Neuron (in vitro differentiated cells): ENCODE data around the gene CTXN1.

ENCODE experiments used
- H2AFZ ChIP-seq: one replicate; pipeline ENCODE4 v1.6.1; 2013; ENCODE audit warnings: low read depth, mild to moderate bottlenecking, inconsistent platforms, low read length, moderate library complexity
- H3K27me3 ChIP-seq: one replicate; pipeline ENCODE4 v1.6.1; 2013; ENCODE audit warnings: low read length; ENCODE audit not compliant: insufficient read depth
- H3K36me3 ChIP-seq: one replicate; pipeline ENCODE4 v1.6.1; 2013; ENCODE audit warnings: low read length; ENCODE audit not compliant: insufficient read depth
- H3K4me1 ChIP-seq: one replicate; pipeline ENCODE4 v1.6.1; 2013; ENCODE audit warnings: low read length; ENCODE audit not compliant: insufficient read depth
- H3K4me3 ChIP-seq: 2 replicates; pipeline ENCODE4 v1.5.1; 2013; ENCODE audit warnings: mild to moderate bottlenecking, low read length, moderate library complexity
- H3K9me3 ChIP-seq: one replicate; pipeline ENCODE4 v1.6.1; 2013; ENCODE audit warnings: low read length

Gene CTXN1

GRCh38 chr19:7911508-7912143 lies 14.3 kb downstream of the CTXN1 start:
- Histone ChIP-seq H3K9me3 (no peaks in the 10 kb centered on the region), H2AFZ (no peak overlapping the region), H3K36me3 (peaks cover 33% of the 10 kb centered on the region), H3K4me1 (peaks cover 6% of the 10 kb centered on the region), H3K4me3 (no peak overlapping the region), H3K27me3 (peaks cover 18% of the 10 kb centered on the region)

- no peaks in the 10 kb centered on the region for H3K9me3 ChIP-seq
- H2AFZ ChIP-seq = no peak overlapping the region
- no peak overlapping the region for H3K4me3 ChIP-seq
- H3K27me3 ChIP-seq = peaks cover 9% of the 10 kb centered on the region
- H3K4me1 ChIP-seq = peaks cover 3% of the 10 kb centered on the region
- peaks cover 35% of the 10 kb centered on the region for H3K36me3 ChIP-seq
Measured at GRCh38 chr19:7910321-7911161, 15.4 kb downstream of the CTXN1 start.

GRCh38 chr19:7909471-7910067 lies 16.4 kb downstream of the CTXN1 start:
- Histone ChIP-seq H3K4me1 (peaks cover 12% of the 10 kb centered on the region), H3K27me3 (peaks cover 2% of the 10 kb centered on the region), H2AFZ (no peak overlapping the region), H3K36me3 (peaks cover 35% of the 10 kb centered on the region), H3K9me3 (no peaks in the 10 kb centered on the region), H3K4me3 (no peak overlapping the region)

GRCh38 chr19:7908742-7909461 lies 17.0 kb downstream of the CTXN1 start:
- peaks cover 14% of the 10 kb centered on the region for H3K4me1 ChIP-seq
- H2AFZ ChIP-seq = no peak overlapping the region
- no peaks in the 10 kb centered on the region for H3K9me3 ChIP-seq
- H3K36me3 ChIP-seq = peaks cover 35% of the 10 kb centered on the region
- H3K4me3 ChIP-seq = no peak overlapping the region
- no peaks in the 10 kb centered on the region for H3K27me3 ChIP-seq

- H3K4me1 ChIP-seq = peaks cover 14% of the 10 kb centered on the region
- H2AFZ ChIP-seq = no peak overlapping the region
- no peaks in the 10 kb centered on the region for H3K27me3 ChIP-seq
- no peaks in the 10 kb centered on the region for H3K9me3 ChIP-seq
- H3K4me3 ChIP-seq = no peak overlapping the region
- H3K36me3 ChIP-seq = peaks cover 35% of the 10 kb centered on the region
Measured at GRCh38 chr19:7908078-7908699, 17.7 kb downstream of the CTXN1 start.

- Histone ChIP-seq H3K9me3 (no peaks in the 10 kb centered on the region), H3K4me1 (peaks cover 20% of the 10 kb centered on the region)
Measured at GRCh38 chr19:7907544-7907943, 18.4 kb downstream of the CTXN1 start.

GRCh38 chr19:7907122-7907521 lies 18.8 kb downstream of the CTXN1 start:
- Histone ChIP-seq H3K4me3 (no peak overlapping the region), H3K36me3 (peaks cover 29% of the 10 kb centered on the region), H3K27me3 (no peaks in the 10 kb centered on the region), H3K9me3 (no peaks in the 10 kb centered on the region), H3K4me1 (peaks cover 20% of the 10 kb centered on the region), H2AFZ (no peak overlapping the region)

More at GRCh38 chr19:7907544-7907943, 18.4 kb downstream of the CTXN1 start:
- H3K4me3 ChIP-seq = no peak overlapping the region
- no peaks in the 10 kb centered on the region for H3K27me3 ChIP-seq
- peaks cover 32% of the 10 kb centered on the region for H3K36me3 ChIP-seq
- H2AFZ ChIP-seq = no peak overlapping the region

- Histone ChIP-seq H2AFZ (no peak overlapping the region), H3K27me3 (no peaks in the 10 kb centered on the region), H3K4me1 (peaks cover 20% of the 10 kb centered on the region), H3K36me3 (peaks cover 17% of the 10 kb centered on the region), H3K9me3 (no peaks in the 10 kb centered on the region), H3K4me3 (no peak overlapping the region)
Measured at GRCh38 chr19:7905859-7906258, 20.1 kb downstream of the CTXN1 start.

- peaks cover 12% of the 10 kb centered on the region for H3K36me3 ChIP-seq
- no peak overlapping the region for H2AFZ ChIP-seq
- peak overlapping the region; percentile 71 for H3K4me3 ChIP-seq
- H3K9me3 ChIP-seq = peaks cover under 1% of the 10 kb centered on the region
- H3K27me3 ChIP-seq = no peaks in the 10 kb centered on the region
- H3K4me1 ChIP-seq = peaks cover 20% of the 10 kb centered on the region
Measured at GRCh38 chr19:7905268-7905667, 20.7 kb downstream of the CTXN1 start.

GRCh38 chr19:7904074-7905020 lies 21.6 kb downstream of the CTXN1 start:
- no peak overlapping the region for H2AFZ ChIP-seq
- no peaks in the 10 kb centered on the region for H3K27me3 ChIP-seq
- H3K36me3 ChIP-seq = peaks cover 6% of the 10 kb centered on the region
- peak overlapping the region; percentile 71 for H3K4me3 ChIP-seq
- H3K4me1 ChIP-seq = peaks cover 20% of the 10 kb centered on the region
- H3K9me3 ChIP-seq = peaks cover 3% of the 10 kb centered on the region

GRCh38 chr19:7903244-7904073 lies 22.5 kb downstream of the CTXN1 start, which contains the start of gene MAP2K7:
Gene MAP2K7, plus strand, starts transcription at chr19:7903877. Its CDS starts 68 bp downstream, at chr19:7903945.
- Histone ChIP-seq H3K4me1 (peaks cover 20% of the 10 kb centered on the region), H3K4me3 (peak within 1 kb of the TSS; percentile 71), H3K9me3 (peaks cover 3% of the 10 kb centered on the region), H3K36me3 (peaks cover 2% of the 10 kb centered on the region), H3K27me3 (no peaks in the 10 kb centered on the region), H2AFZ (no peak within 1 kb of the TSS)
